G401 (cell line): Measurements from ENCODE around the gene CLECL1. TPM values are rescaled to one million over a fixed set of nuclear protein-coding genes. Genes with fewer than 3 reads are reported as not detected.

Experiments
- total RNA-seq: library from RNA; depleted of rRNA; stranded (reverse); fragments of >200 nt; shearing (Covaris generic); gene quantifications from 2 replicates; pipeline ENCODE4 v1.2.3, GENCODE V29; 2014; rRNA removed

The CLECL1 gene
- total RNA-seq, 1 experiment from 2014 or later = not detected

Other genes starting within 250 kb of the CLECL1 start
- gene KLRB1, start 125.2 kb downstream of the CLECL1 start, total RNA-seq = not detected in 2 replicates
- gene CLEC2D, start 63.4 kb downstream of the CLECL1 start, total RNA-seq = 0.20 and 4.3 TPM in 2 replicates
- gene CD69, start 27.8 kb upstream of the CLECL1 start, total RNA-seq = not detected in 2 replicates
- not detected in 2 replicates for gene KLRF1, start 94.4 kb upstream of the CLECL1 start, total RNA-seq
- not detected in 2 replicates for gene CLEC2B, start 136.3 kb upstream of the CLECL1 start, total RNA-seq
- gene KLRF2, start 148.4 kb upstream of the CLECL1 start, total RNA-seq = not detected in 2 replicates
- not detected in 2 replicates for gene CLEC2A, start 199.3 kb upstream of the CLECL1 start, total RNA-seq
- not detected in 2 replicates for gene CLEC12A, start 238.3 kb upstream of the CLECL1 start, total RNA-seq